Midbrain (tissue), 1 donor: ENCODE results near the gene GORASP1.
A peak's percentile ranks its signal among the peaks of the same experiment; 100 is the strongest.

ENCODE experiments used
- DNase-seq: peaks from one replicate; lab custom pipeline; 2025; lab: John Stamatoyannopoulos, UW

Gene GORASP1

GRCh38 chr3:39102504-39103323 lies 4.7 kb downstream of the GORASP1 start:
- no peak for DNase-seq

- DNase-seq: no peak
These were observed 6.3 kb downstream of the GORASP1 start for GRCh38 chr3:39101022-39101689.

GRCh38 chr3:39100500-39100886 lies 6.9 kb downstream of the GORASP1 start:
- no peak for DNase-seq

GRCh38 chr3:39099738-39100499 lies 7.5 kb downstream of the GORASP1 start:
- no peak for DNase-seq

- no peak for DNase-seq
These were observed 8.2 kb downstream of the GORASP1 start for GRCh38 chr3:39099242-39099641.

- no peak for DNase-seq
These were observed 8.9 kb downstream of the GORASP1 start for GRCh38 chr3:39098473-39099000.

GRCh38 chr3:39097716-39098472 lies 9.5 kb downstream of the GORASP1 start:
- no peak for DNase-seq

GRCh38 chr3:39096775-39097174 lies 10.7 kb downstream of the GORASP1 start:
- peak; percentile 56 for DNase-seq

- no peak for DNase-seq
These were observed 11.6 kb downstream of the GORASP1 start for GRCh38 chr3:39095778-39096177.

GRCh38 chr3:39094851-39095677 lies 12.4 kb downstream of the GORASP1 start:
- DNase-seq: no peak

- DNase-seq: no peak
These were observed 16.5 kb downstream of the GORASP1 start for GRCh38 chr3:39090922-39091321.

GRCh38 chr3:39088889-39089288 lies 18.5 kb downstream of the GORASP1 start:
- DNase-seq: no peak

GRCh38 chr3:39088456-39088855 lies 19.0 kb downstream of the GORASP1 start:
- no peak for DNase-seq

- no peak for DNase-seq
These were observed 21.3 kb downstream of the GORASP1 start for GRCh38 chr3:39086144-39086543.

GRCh38 chr3:39082666-39083313 lies 24.6 kb downstream of the GORASP1 start:
- DNase-seq: no peak

GRCh38 chr3:39080026-39080425 lies 27.4 kb downstream of the GORASP1 start:
- no peak for DNase-seq

- no peak for DNase-seq
These were observed 27.9 kb downstream of the GORASP1 start for GRCh38 chr3:39079530-39079929.

GRCh38 chr3:39075910-39076309 lies 31.5 kb downstream of the GORASP1 start:
- no peak for DNase-seq

- no peak for DNase-seq
These were observed 38.9 kb downstream of the GORASP1 start for GRCh38 chr3:39068556-39068955.

GRCh38 chr3:39067286-39067685 lies 40.1 kb downstream of the GORASP1 start:
- no peak for DNase-seq
